CD4-positive, alpha-beta memory T cell (primary cell): ENCODE data around the gene SORCS3. TPM values are rescaled to one million over a fixed set of nuclear protein-coding genes. Genes with fewer than 3 reads are reported as not detected.

ENCODE experiments used
- CTCF ChIA-PET: fragments of 350-600 bp; sonication (Branson Sonifier 250); formaldehyde crosslinking; loops from one replicate; lab custom pipeline; 2021; ENCODE audit warnings: inconsistent platforms; ENCODE audit not compliant: partially characterized antibody; lab: Charles Lee
- POLR2A ChIA-PET: fragments of 350-600 bp; sonication (Branson Sonifier 250); formaldehyde crosslinking; loops from one replicate; lab custom pipeline; 2021; ENCODE audit not compliant: partially characterized antibody; lab: Charles Lee
- DNase-seq, 5 donors: peaks; one replicate each; pipeline versions ENCODE4 v3.0.0 to v3.0.0-alpha.2; 2020 to 2022; ENCODE audit warnings: mixed read lengths in 1 of 5
- H3K27ac ChIP-seq: one replicate; pipeline ENCODE4 v1.7.0; 2013; ENCODE audit warnings: low read depth, low read length
- H3K27me3 ChIP-seq: 2 replicates; pipeline ENCODE4 v1.7.0; 2013; ENCODE audit warnings: mild to moderate bottlenecking, low read length, moderate library complexity; ENCODE audit not compliant: insufficient read depth
- H3K36me3 ChIP-seq: 2 replicates; pipeline ENCODE4 v1.7.0; 2013; ENCODE audit warnings: mild to moderate bottlenecking, low read length, moderate library complexity; ENCODE audit not compliant: insufficient read depth
- H3K4me1 ChIP-seq: 2 replicates; pipeline ENCODE4 v1.7.0; 2013; ENCODE audit warnings: mild to moderate bottlenecking, low read length, moderate library complexity; ENCODE audit not compliant: insufficient read depth
- H3K4me3 ChIP-seq, 2 donors: one replicate each; pipeline ENCODE4 v1.7.0; 2013; ENCODE audit warnings: low read length in 2 of 2, mild to moderate bottlenecking in 1 of 2
- H3K9me3 ChIP-seq, 2 donors: one replicate each; pipeline ENCODE4 v1.7.0; 2013; ENCODE audit warnings: low read length in 2 of 2, control low read depth in 1 of 2; ENCODE audit not compliant: control insufficient read depth in 1 of 2
- H3K27ac Mint-ChIP-seq, 7 donors: one replicate each; pipeline ENCODE4 v1.8.0; 2020 to 2021; ENCODE audit warnings: mixed read lengths in 7 of 7, mild to moderate bottlenecking in 6 of 7, inconsistent platforms in 3 of 7, moderate library complexity in 3 of 7
- H3K27me3 Mint-ChIP-seq, 2 donors: one replicate each; pipeline ENCODE4 v1.8.0; 2020 to 2021; ENCODE audit warnings: mixed read lengths in 2 of 2
- H3K36me3 Mint-ChIP-seq, 2 donors: one replicate each; pipeline ENCODE4 v1.8.0; 2020 to 2021; ENCODE audit warnings: mixed read lengths in 2 of 2, inconsistent platforms in 1 of 2, mild to moderate bottlenecking in 1 of 2
- H3K4me1 Mint-ChIP-seq, 4 donors: one replicate each; pipeline ENCODE4 v1.8.0; 2020 to 2021; ENCODE audit warnings: mixed read lengths in 4 of 4, mild to moderate bottlenecking in 1 of 4
- H3K4me3 Mint-ChIP-seq, 8 donors: one replicate each; pipeline ENCODE4 v1.8.0; 2020 to 2021; ENCODE audit warnings: mixed read lengths in 8 of 8, mild to moderate bottlenecking in 7 of 8, moderate library complexity in 6 of 8, inconsistent platforms in 3 of 8
- H3K9me3 Mint-ChIP-seq, 8 donors: one replicate each; pipeline ENCODE4 v1.8.0; 2020 to 2021; ENCODE audit warnings: mixed read lengths in 8 of 8, mild to moderate bottlenecking in 5 of 8, inconsistent platforms in 3 of 8, moderate library complexity in 1 of 8
- intact Hi-C: fragments of 100-400 bp; cut with micrococcal nuclease; formaldehyde crosslinking; loops from one replicate; pipeline ENCODE4 v1.15.1; 2023
- polyA plus RNA-seq, 2 donors: library from polyadenylated mRNA; unstranded; fragments of 300-500 nt; fragmentation: Illumina TruSeq; gene quantifications; one replicate each; pipeline ENCODE4 v1.2.3, GENCODE V29; 2021
- total RNA-seq, 2 experiments: library from RNA; stranded (reverse); gene quantifications; one replicate each; pipeline ENCODE4 v1.2.3, GENCODE V29; 2021

The SORCS3 gene
- total and polyA plus RNA-seq, 4 experiments from 2014 or later, result 0.06 to 0.21 TPM; not detected in 2

DNA sequence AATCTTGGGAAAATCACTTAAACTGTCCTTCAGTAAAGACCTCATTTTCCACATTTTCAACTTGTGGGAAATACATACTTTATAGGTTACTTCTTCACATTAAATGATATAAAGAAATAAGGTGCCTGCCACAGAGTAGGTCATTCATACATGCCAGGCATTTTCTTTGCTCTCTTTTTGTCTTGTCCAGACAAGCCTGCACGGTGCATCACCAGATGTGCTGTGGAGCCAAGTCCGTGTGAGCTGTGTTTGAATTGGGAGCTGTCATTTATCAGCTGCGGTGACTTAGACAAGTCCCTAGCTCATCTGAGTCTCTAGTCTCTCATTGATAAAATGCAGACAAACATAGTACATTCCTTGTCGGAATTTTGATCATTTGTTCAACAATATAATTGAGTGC, 432.9 kb downstream of the SORCS3 start:
- Histone ChIP-seq H3K4me3 (no peak overlapping the region), H3K27ac (no peak overlapping the region), H3K4me1 (no peaks in the 10 kb centered on the region), H3K36me3 (no peaks in the 10 kb centered on the region), H3K27me3 (no peaks in the 10 kb centered on the region), H3K9me3 (no peaks in the 10 kb centered on the region)
- H3K27ac Mint-ChIP-seq, result no peak overlapping the region
- peaks cover 0 to 4% (median under 1%) of the 10 kb centered on the region in 8 donors for H3K9me3 Mint-ChIP-seq
- peaks cover 0 to 6% of the 10 kb centered on the region in 2 donors for H3K27me3 Mint-ChIP-seq
- no peak for DNase-seq
- no peak overlapping the region for H3K4me3 Mint-ChIP-seq
- no peaks in the 10 kb centered on the region for H3K36me3 Mint-ChIP-seq
- H3K4me1 Mint-ChIP-seq, result no peaks in the 10 kb centered on the region
- intact Hi-C loops, result no loop called here
- CTCF ChIA-PET, result interaction anchor here (2.0 kb wide), 1 partner anchor 12 kb away, joined by 4 read pairs; no protein-coding TSS in a partner anchor
- POLR2A ChIA-PET, result no interaction called here

DNA sequence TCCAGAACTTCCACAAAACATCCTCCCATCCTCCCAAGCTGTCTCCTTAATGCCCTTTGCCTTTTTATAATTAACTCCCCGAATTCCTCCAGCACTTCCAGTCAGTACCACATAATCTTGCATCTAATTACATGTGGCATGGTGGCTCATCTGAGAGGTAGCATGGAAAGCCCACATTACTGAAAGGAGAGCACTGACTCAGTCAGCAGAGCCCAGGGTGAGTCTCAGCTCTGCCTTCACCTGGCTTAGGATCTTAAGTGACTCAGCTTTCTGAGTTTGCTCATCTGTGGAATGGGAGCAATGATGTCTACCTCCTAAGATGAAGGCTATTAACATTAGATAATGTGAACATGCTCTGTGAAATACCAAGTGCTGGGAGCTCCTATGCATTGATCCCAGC, 433.9 kb downstream of the SORCS3 start:
- Mint-ChIP-seq H3K27me3 (peaks cover 0 to 6% of the 10 kb centered on the region in 2 donors), H3K36me3 (no peaks in the 10 kb centered on the region), H3K4me3 (no peak overlapping the region), H3K4me1 (no peaks in the 10 kb centered on the region), H3K9me3 (peaks cover 0 to 7% (median 0%) of the 10 kb centered on the region in 8 donors), H3K27ac (no peak overlapping the region)
- no peak for DNase-seq
- POLR2A ChIA-PET, result no interaction called here
- H3K36me3 ChIP-seq, result no peaks in the 10 kb centered on the region
- no peaks in the 10 kb centered on the region for H3K9me3 ChIP-seq
- CTCF ChIA-PET, result no interaction called here
- H3K4me3 ChIP-seq, result no peak overlapping the region
- H3K4me1 ChIP-seq, result no peaks in the 10 kb centered on the region
- intact Hi-C loops, result no loop called here
- no peak overlapping the region for H3K27ac ChIP-seq
- H3K27me3 ChIP-seq, result no peaks in the 10 kb centered on the region

- no peaks in the 10 kb centered on the region for H3K27me3 Mint-ChIP-seq
- Histone ChIP-seq H3K27ac (no peak overlapping the region), H3K27me3 (no peaks in the 10 kb centered on the region), H3K4me1 (no peaks in the 10 kb centered on the region), H3K36me3 (no peaks in the 10 kb centered on the region), H3K9me3 (no peaks in the 10 kb centered on the region), H3K4me3 (no peak overlapping the region)
- intact Hi-C loops, result no loop called here
- H3K36me3 Mint-ChIP-seq, result no peaks in the 10 kb centered on the region
- H3K4me3 Mint-ChIP-seq, result no peak overlapping the region
- CTCF ChIA-PET, result no interaction called here
- H3K9me3 Mint-ChIP-seq, result peaks cover 0 to 2% (median 0%) of the 10 kb centered on the region in 8 donors
- POLR2A ChIA-PET, result no interaction called here
- H3K27ac Mint-ChIP-seq, result no peak overlapping the region
- DNase-seq, result no peak
- H3K4me1 Mint-ChIP-seq, result no peaks in the 10 kb centered on the region
These were observed 444.9 kb downstream of the SORCS3 start for GRCh38 chr10:105085980-105086379.

GRCh38 chr10:105094048-105094447, 453.0 kb downstream of the SORCS3 start:
- H3K27me3 ChIP-seq, result no peaks in the 10 kb centered on the region

DNA sequence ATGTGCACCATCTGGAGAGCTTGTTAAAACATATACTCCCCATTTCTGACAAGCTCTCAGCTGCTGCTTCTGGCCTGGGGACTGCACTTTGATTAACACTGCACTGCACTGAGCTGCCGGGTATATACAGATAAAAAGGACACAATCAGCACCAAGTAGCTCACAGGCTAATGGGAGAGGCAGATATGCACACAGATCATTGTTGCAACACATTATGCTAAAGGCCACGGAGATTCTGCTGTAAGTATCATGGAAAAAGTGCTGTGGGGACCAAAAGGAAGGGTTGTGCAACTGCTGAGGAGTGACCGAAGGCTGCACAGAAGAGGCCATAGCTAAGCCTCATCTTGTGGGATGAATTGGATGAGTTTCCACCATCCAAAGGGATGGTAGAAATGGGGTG, 455.2 kb downstream of the SORCS3 start:
- ChIA-PET POLR2A (no interaction called here), CTCF (no interaction called here)
- intact Hi-C loops, result no loop called here
- Mint-ChIP-seq H3K27ac (no peak overlapping the region), H3K36me3 (no peaks in the 10 kb centered on the region), H3K4me3 (no peak overlapping the region), H3K9me3 (peaks cover 0 to 4% (median 0%) of the 10 kb centered on the region in 8 donors), H3K4me1 (no peaks in the 10 kb centered on the region), H3K27me3 (no peaks in the 10 kb centered on the region)
- DNase-seq, result no peak
- no peak overlapping the region for H3K4me3 ChIP-seq
- H3K9me3 ChIP-seq, result no peaks in the 10 kb centered on the region
- no peaks in the 10 kb centered on the region for H3K4me1 ChIP-seq
- H3K27me3 ChIP-seq, result no peaks in the 10 kb centered on the region
- no peak overlapping the region for H3K27ac ChIP-seq
- H3K36me3 ChIP-seq, result no peaks in the 10 kb centered on the region

More at GRCh38 chr10:105094048-105094447, 453.0 kb downstream of the SORCS3 start:
- Histone ChIP-seq H3K9me3 (no peaks in the 10 kb centered on the region), H3K27ac (no peak overlapping the region), H3K4me3 (no peak overlapping the region), H3K4me1 (no peaks in the 10 kb centered on the region), H3K36me3 (no peaks in the 10 kb centered on the region)
- H3K27ac Mint-ChIP-seq, result no peak overlapping the region
- H3K4me1 Mint-ChIP-seq, result no peaks in the 10 kb centered on the region
- ChIA-PET POLR2A (no interaction called here), CTCF (no interaction called here)
- H3K4me3 Mint-ChIP-seq, result no peak overlapping the region
- H3K9me3 Mint-ChIP-seq, result peaks cover 0 to 6% (median 0%) of the 10 kb centered on the region in 8 donors
- DNase-seq, result no peak
- H3K36me3 Mint-ChIP-seq, result no peaks in the 10 kb centered on the region
- H3K27me3 Mint-ChIP-seq, result no peaks in the 10 kb centered on the region
- intact Hi-C loops, result no loop called here

DNA sequence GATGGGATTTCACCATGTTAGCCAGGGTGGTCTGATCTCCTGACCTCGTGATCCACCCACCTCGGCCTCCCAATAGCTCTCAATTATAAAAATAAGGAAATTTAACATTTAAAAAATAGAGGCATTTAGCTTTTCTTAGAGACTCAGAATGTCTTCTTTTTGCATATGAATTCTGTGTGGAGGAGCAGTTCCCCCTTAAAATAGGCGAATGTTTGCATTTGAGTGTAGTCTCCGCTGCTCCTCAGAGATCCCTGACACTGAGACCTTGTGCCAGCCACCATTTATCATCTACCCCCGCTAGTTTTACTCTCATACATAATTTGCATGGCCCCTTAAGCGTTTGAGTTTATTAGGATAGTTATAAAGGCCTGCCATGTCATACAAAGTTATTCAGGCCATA, 461.9 kb downstream of the SORCS3 start:
- Histone ChIP-seq H3K9me3 (no peaks in the 10 kb centered on the region), H3K27ac (no peak overlapping the region), H3K36me3 (no peaks in the 10 kb centered on the region), H3K4me3 (no peak overlapping the region), H3K27me3 (no peaks in the 10 kb centered on the region), H3K4me1 (no peaks in the 10 kb centered on the region)
- ChIA-PET POLR2A (no interaction called here), CTCF (no interaction called here)
- no peak overlapping the region for H3K4me3 Mint-ChIP-seq
- no peaks in the 10 kb centered on the region for H3K36me3 Mint-ChIP-seq
- H3K4me1 Mint-ChIP-seq, result no peaks in the 10 kb centered on the region
- no peak overlapping the region for H3K27ac Mint-ChIP-seq
- intact Hi-C loops, result no loop called here
- no peaks in the 10 kb centered on the region for H3K27me3 Mint-ChIP-seq
- H3K9me3 Mint-ChIP-seq, result peaks cover 0 to 1% (median 0%) of the 10 kb centered on the region in 8 donors
- no peak for DNase-seq

DNA sequence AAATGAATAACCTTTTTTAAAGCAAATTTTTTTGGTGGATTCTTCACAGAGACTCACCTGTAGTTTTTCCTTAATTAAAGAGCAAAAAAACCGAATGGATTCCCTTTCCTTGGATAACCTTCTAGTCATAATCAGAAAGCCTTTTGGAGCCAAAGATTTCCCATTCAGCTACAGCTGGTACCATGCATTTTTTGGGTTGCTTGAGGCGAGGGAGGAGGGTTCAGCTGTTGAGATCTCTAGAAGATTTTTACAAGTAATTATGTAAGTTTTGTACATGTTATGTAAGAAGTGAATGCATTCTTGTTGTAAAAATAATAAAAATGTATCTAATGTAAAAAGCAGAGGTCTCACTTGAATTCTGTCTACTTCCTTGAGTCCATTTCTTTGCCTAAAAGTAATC, 463.2 kb downstream of the SORCS3 start:
- POLR2A ChIA-PET, result no interaction called here

DNA sequence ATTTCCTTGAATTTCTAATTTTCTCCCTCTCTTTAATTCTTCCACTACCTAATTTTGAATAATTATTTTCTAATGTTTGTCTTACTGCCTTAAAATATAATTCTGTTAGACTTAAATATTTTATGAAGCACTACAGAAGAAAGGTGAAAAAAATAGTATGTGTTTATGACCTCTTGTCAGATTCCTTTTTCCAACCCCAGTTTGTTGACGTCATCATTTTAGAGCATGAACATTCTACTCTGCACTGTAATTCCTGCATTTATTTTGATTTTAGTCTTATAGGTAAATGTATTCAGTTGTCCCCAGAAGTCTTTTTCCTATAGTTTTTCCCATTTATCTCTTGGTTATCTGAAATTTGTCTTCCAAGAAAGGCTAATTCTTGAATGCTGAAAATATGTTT, 468.1 kb downstream of the SORCS3 start:
- Mint-ChIP-seq H3K9me3 (peaks cover 0 to 3% (median 0%) of the 10 kb centered on the region in 8 donors), H3K27me3 (no peaks in the 10 kb centered on the region), H3K4me1 (no peaks in the 10 kb centered on the region), H3K27ac (no peak overlapping the region), H3K4me3 (no peak overlapping the region), H3K36me3 (no peaks in the 10 kb centered on the region)
- Histone ChIP-seq H3K9me3 (no peaks in the 10 kb centered on the region), H3K4me1 (no peaks in the 10 kb centered on the region), H3K4me3 (no peak overlapping the region), H3K27ac (no peak overlapping the region), H3K36me3 (no peaks in the 10 kb centered on the region), H3K27me3 (no peaks in the 10 kb centered on the region)
- DNase-seq, result no peak
- POLR2A ChIA-PET, result no interaction called here
- intact Hi-C loops, result no loop called here
- CTCF ChIA-PET, result no interaction called here

More for the DNA sequence above, 463.2 kb downstream of the SORCS3 start:
- CTCF ChIA-PET, result no interaction called here
- Mint-ChIP-seq H3K9me3 (peaks cover 0 to 2% (median 0%) of the 10 kb centered on the region in 8 donors), H3K36me3 (no peaks in the 10 kb centered on the region), H3K4me1 (no peaks in the 10 kb centered on the region), H3K27ac (no peak overlapping the region), H3K4me3 (no peak overlapping the region), H3K27me3 (no peaks in the 10 kb centered on the region)
- Histone ChIP-seq H3K4me3 (no peak overlapping the region), H3K36me3 (no peaks in the 10 kb centered on the region), H3K9me3 (no peaks in the 10 kb centered on the region), H3K27ac (no peak overlapping the region), H3K4me1 (no peaks in the 10 kb centered on the region), H3K27me3 (no peaks in the 10 kb centered on the region)
- no peak for DNase-seq
- intact Hi-C loops, result no loop called here
